RWPE2 (cell line): ENCODE measurements around the gene ABHD8.

Experiments
- ATAC-seq: fragments of 200-7000 bp; cut with Tn5 transposase; 3 replicates; pipeline ENCODE4 v1.9.1; 2021; ENCODE audit warnings: low read depth
- DNase-seq: peaks from one replicate; pipeline ENCODE4 v3.0.0-alpha.2; 2020; ENCODE audit warnings: low spot score
- H3K27ac ChIP-seq: fragments of 450-650 bp; 2 replicates; pipeline ENCODE4 v1.5.1; 2017; ENCODE audit warnings: mild to moderate bottlenecking; ENCODE audit not compliant: poor library complexity, severe bottlenecking
- H3K27me3 ChIP-seq: fragments of 250-450 bp; sonication (Bioruptor Pico); 2 replicates; pipeline ENCODE4 v1.5.1; 2021; ENCODE audit warnings: mild to moderate bottlenecking, moderate library complexity; ENCODE audit not compliant: insufficient read depth, poor library complexity, severe bottlenecking
- H3K36me3 ChIP-seq: fragments of 250-450 bp; sonication (Bioruptor Pico); 2 replicates; pipeline ENCODE4 v1.5.1; 2020; ENCODE audit warnings: low read depth, mild to moderate bottlenecking, moderate library complexity
- H3K4me1 ChIP-seq: fragments of 250-450 bp; sonication (Bioruptor Pico); 2 replicates; pipeline ENCODE4 v1.5.1; 2021; ENCODE audit warnings: mild to moderate bottlenecking, moderate library complexity; ENCODE audit not compliant: insufficient read depth, poor library complexity, severe bottlenecking
- H3K4me3 ChIP-seq: fragments of 250-450 bp; sonication (Bioruptor Pico); 2 replicates; pipeline ENCODE4 v1.5.1; 2021; ENCODE audit warnings: mild to moderate bottlenecking, moderate library complexity; ENCODE audit not compliant: severe bottlenecking
- H3K9me3 ChIP-seq: fragments of 250-450 bp; sonication (Bioruptor Pico); 2 replicates; pipeline ENCODE4 v1.5.1; 2021; ENCODE audit warnings: mild to moderate bottlenecking, moderate library complexity; ENCODE audit not compliant: severe bottlenecking
- CTCF ChIP-seq: fragments of 450-650 bp; IDR thresholded peaks from one replicate; pipeline ENCODE4 v1.5.1; 2017; ENCODE audit warnings: mild to moderate bottlenecking, moderate library complexity; ENCODE audit not compliant: poor library complexity, severe bottlenecking

ABHD8 gene

GRCh38 chr19:17293605-17294004 is 9.6 kb downstream of the ABHD8 start:
- DNase-seq (no peak), ATAC-seq (no peak)
- Histone ChIP-seq H3K27me3 (no peaks in the 10 kb centered on the region), H3K36me3 (peaks cover 17% of the 10 kb centered on the region), H3K9me3 (no peaks in the 10 kb centered on the region), H3K27ac (peak overlapping the region; percentile 55), H3K4me3 (no peak overlapping the region), H3K4me1 (peaks cover 7% of the 10 kb centered on the region)
- TF ChIP-seq CTCF, result no peak

GRCh38 chr19:17292301-17293074 is 10.7 kb downstream of the ABHD8 start:
- Histone ChIP-seq H3K4me1 (peaks cover 7% of the 10 kb centered on the region), H3K27me3 (no peaks in the 10 kb centered on the region), H3K36me3 (peaks cover 9% of the 10 kb centered on the region), H3K9me3 (no peaks in the 10 kb centered on the region), H3K27ac (peak overlapping the region; percentile 55), H3K4me3 (peak overlapping the region; percentile 38)
- DNase-seq (peak; percentile 90), ATAC-seq (peak; percentile 87)
- TF ChIP-seq CTCF, result peak; percentile 88

GRCh38 chr19:17289489-17289888 is 13.7 kb downstream of the ABHD8 start:
- peaks cover 5% of the 10 kb centered on the region; the same call in 1 of the 2 replicates for H3K36me3 ChIP-seq
- no peak for ATAC-seq
- no peaks in the 10 kb centered on the region for H3K4me1 ChIP-seq
- no peaks in the 10 kb centered on the region for H3K9me3 ChIP-seq
- DNase-seq, result no peak
- no peak overlapping the region for H3K4me3 ChIP-seq
- H3K27ac ChIP-seq, result no peak overlapping the region
- no peak for TF ChIP-seq CTCF
- H3K27me3 ChIP-seq, result no peaks in the 10 kb centered on the region

GRCh38 chr19:17286752-17287151 is 16.5 kb downstream of the ABHD8 start:
- Histone ChIP-seq H3K4me1 (no peaks in the 10 kb centered on the region), H3K4me3 (no peak overlapping the region), H3K27me3 (no peaks in the 10 kb centered on the region), H3K27ac (no peak overlapping the region), H3K9me3 (no peaks in the 10 kb centered on the region), H3K36me3 (no peaks in the 10 kb centered on the region)
- ATAC-seq, result no peak
- TF ChIP-seq CTCF, result no peak
- DNase-seq, result no peak

GRCh38 chr19:17286263-17286662 is 17.0 kb downstream of the ABHD8 start:
- H3K36me3 ChIP-seq, result no peaks in the 10 kb centered on the region
- no peaks in the 10 kb centered on the region for H3K27me3 ChIP-seq
- no peaks in the 10 kb centered on the region for H3K9me3 ChIP-seq
- DNase-seq, result no peak
- no peak overlapping the region for H3K27ac ChIP-seq
- H3K4me1 ChIP-seq, result no peaks in the 10 kb centered on the region
- no peak overlapping the region for H3K4me3 ChIP-seq
- no peak for TF ChIP-seq CTCF
- ATAC-seq, result no peak
